ENCODE measurements around the gene SMAD1.
"Not testable (repeated sequence)": the region's sequence is repeated elsewhere in the genome, so short reads cannot be mapped to it uniquely, and the experiment has no call there.

SMAD1 gene

GRCh38 chr4:145525291-145525740 lies 43.7 kb downstream of the SMAD1 start:
- DNase-seq (ENCODE audit: low read depth in 3 of 3, low spot score in 1 of 3): no peak

DNA sequence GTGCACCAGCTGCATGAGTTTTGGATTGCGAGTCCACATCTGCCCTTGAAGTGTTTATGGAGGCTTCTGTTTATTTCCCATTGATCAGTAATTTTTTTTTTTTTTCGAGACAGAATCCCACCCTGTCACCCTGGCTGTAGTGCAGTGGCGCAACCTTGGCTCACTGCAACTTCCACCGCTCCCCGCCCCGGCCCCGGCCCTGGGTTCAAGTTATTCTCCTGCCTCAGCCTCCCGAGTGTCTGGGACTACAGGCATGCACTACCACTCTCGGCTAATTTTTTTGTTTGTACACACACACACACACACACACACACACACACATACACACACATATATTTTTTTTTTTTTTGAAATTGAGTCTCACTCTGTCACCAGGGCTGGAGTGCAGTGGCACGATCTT lies 46.1 kb downstream of the SMAD1 start:
- DNase-seq (ENCODE audit: low read depth in 3 of 3, low spot score in 1 of 3): no peak

DNA sequence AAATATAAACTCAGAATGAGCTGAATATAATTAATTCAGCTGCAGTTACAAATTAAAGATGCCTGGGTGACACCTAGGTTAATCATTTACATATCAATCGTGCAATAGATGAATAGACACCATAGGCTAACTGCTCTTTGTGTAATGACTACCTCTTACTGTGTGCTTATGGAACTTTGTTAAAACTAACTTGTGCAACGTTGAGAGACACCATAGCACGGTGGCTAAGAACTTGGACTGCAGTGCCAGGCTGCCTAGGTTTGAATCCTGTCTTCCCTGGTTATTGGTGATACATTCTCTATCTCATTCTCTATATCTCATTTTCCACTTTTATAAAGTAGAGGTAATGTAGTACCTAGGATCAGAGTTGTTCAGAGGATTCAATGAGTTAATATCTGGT lies 46.9 kb downstream of the SMAD1 start:
- no peak for DNase-seq (ENCODE audit: low read depth in 3 of 3, low spot score in 1 of 3)

DNA sequence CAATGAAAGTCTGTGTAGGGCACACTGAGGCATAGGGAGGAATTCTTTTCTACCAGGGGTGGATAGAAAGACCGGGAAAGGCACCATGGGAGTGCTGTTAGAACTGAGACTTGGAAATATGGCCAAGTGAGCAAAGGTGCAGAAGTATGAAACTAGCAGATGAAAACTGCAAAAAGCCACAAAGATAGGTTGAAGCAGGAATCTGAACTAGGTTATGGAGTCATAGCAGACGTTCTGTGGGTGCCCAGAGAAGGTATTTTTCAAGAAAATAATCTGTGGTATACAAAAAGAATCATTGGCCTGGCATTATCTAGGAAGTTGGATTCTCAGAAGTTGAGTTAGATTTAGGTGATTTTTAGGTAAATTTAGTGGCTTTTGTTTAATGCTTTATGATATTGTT lies 48.5 kb downstream of the SMAD1 start:
- DNase-seq (ENCODE audit: low read depth in 3 of 3, low spot score in 1 of 3): no peak

- no peak for DNase-seq (ENCODE audit: low read depth in 3 of 3, low spot score in 1 of 3)
Measured at GRCh38 chr4:145530662-145531061, 49.0 kb downstream of the SMAD1 start.

DNA sequence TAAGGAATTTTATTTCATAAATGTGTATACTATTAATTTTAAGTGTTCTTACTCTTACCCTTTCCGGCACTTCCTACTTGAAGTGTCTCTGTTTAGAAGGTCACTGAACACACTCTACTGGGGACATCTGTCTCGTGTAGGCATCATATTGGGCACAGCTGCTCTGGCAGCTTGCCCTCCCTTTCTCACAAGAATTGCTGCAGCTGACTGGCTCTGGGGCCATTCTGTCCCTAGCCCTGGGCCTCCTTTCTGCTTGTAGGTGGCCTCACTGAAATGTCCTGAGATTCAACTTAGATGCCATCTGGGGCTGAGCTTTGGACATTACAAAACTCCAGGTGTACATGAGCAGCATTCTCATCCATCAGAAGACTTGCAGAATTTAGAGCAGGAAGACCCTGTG lies 49.6 kb downstream of the SMAD1 start:
- DNase-seq (ENCODE audit: low read depth in 3 of 3, low spot score in 1 of 3): no peak

DNA sequence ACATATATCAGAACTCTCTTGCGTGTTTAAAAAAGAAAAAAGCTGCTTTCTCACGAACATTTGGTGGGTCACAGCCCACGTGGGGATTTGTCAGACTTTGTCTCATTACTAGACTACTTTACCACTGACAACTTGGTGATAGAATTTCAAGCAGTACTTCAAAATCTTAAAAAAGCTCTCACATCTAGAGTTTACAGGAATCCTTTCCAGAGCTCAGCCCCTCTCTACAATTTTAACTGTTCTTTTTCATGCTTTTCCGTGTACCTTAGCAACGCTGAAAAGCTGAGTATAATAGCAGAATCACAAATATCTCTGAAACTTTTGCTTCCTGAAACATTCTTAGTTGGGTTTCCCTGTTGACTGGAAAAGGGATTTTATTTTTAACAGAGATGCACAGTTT lies 50.2 kb downstream of the SMAD1 start:
- DNase-seq (ENCODE audit: low read depth in 3 of 3, low spot score in 1 of 3): no peak

- DNase-seq (ENCODE audit: low read depth in 3 of 3, low spot score in 1 of 3): no peak
Measured at GRCh38 chr4:145533001-145533400, 51.3 kb downstream of the SMAD1 start.

DNA sequence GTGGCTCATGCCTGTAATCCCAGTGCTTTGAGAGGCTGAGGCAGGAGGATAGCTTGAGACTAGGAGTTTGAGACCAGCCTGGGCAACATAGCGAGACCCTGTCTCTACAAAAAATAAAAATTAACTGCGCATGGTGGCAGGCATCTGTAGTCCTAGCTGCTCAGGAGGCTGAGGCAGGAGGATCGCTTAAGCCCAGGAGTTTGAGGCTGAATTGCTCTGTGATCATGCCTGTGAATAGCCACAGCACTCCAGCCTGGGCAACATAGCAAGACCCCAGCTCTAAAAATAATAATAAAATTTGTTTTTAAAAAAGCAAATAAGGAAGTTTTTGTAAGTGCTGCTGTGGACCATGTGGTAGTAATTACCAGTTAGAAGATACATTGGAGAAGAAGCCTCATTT lies 51.8 kb downstream of the SMAD1 start:
- DNase-seq (ENCODE audit: low read depth in 3 of 3, low spot score in 1 of 3): not testable (repeated sequence)

DNA sequence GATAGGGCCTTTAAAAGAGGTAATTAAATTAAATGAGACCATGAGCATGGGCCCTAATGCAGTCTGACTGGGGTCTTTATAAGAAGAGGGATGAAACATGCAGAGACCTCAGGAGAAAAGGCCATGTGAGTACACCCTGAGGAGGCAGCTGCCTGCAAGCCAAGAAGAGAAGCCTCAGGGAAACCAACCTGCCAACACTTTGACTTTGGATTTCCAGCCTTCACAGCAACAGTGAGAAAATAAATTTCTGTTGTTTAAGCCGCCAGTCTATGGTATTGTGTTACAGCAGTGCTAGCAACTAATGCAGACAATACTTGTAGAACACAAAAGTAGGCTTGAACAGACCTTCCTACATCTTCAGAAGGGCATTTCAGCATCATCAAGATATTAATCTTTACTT lies 52.3 kb downstream of the SMAD1 start:
- DNase-seq (ENCODE audit: low read depth in 3 of 3, low spot score in 1 of 3): no peak

GRCh38 chr4:145535202-145535601 lies 53.5 kb downstream of the SMAD1 start:
- no peak for DNase-seq (ENCODE audit: low read depth in 3 of 3, low spot score in 1 of 3)

- no peak for DNase-seq (ENCODE audit: low read depth in 3 of 3, low spot score in 1 of 3)
Measured at GRCh38 chr4:145536044-145536443, 54.4 kb downstream of the SMAD1 start.

- no peak for DNase-seq (ENCODE audit: low read depth in 3 of 3, low spot score in 1 of 3)
Measured at GRCh38 chr4:145538596-145538995, 56.9 kb downstream of the SMAD1 start.

- DNase-seq (ENCODE audit: low read depth in 3 of 3, low spot score in 1 of 3): no peak
Measured at GRCh38 chr4:145539671-145540070, 58.0 kb downstream of the SMAD1 start.

DNA sequence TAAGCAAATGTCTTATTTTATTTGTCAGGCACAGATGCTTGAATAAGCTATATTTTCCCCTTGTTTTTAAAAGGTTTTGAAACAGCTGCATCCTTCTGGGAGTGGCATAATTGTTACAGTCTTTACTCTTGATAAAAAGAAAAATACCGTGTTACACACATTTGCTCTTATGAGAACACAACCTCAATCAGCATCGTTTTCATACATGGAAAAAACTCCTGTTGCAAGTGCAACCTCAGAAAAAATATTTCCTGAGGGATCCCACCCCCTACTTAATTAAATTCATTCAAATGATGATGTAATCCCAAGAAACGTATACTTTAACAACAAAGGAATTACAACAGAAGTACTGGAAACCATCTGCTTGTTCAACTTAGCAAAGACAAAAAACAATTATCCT lies 58.6 kb downstream of the SMAD1 start:
- DNase-seq (ENCODE audit: low read depth in 3 of 3, low spot score in 1 of 3): no peak

GRCh38 chr4:145541346-145541745 lies 59.7 kb downstream of the SMAD1 start:
- no peak for DNase-seq (ENCODE audit: low read depth in 3 of 3, low spot score in 1 of 3)

- no peak for DNase-seq (ENCODE audit: low read depth in 3 of 3, low spot score in 1 of 3)
Measured at GRCh38 chr4:145545031-145545430, 63.4 kb downstream of the SMAD1 start.

- DNase-seq (ENCODE audit: low read depth in 3 of 3, low spot score in 1 of 3): no peak
Measured at GRCh38 chr4:145545538-145546174, 64.0 kb downstream of the SMAD1 start.

GRCh38 chr4:145546175-145546915 lies 64.7 kb downstream of the SMAD1 start:
- DNase-seq (ENCODE audit: low read depth in 3 of 3, low spot score in 1 of 3): no peak

- no peak for DNase-seq (ENCODE audit: low read depth in 3 of 3, low spot score in 1 of 3)
Measured at GRCh38 chr4:145551660-145552059, 70.0 kb downstream of the SMAD1 start.

DNA sequence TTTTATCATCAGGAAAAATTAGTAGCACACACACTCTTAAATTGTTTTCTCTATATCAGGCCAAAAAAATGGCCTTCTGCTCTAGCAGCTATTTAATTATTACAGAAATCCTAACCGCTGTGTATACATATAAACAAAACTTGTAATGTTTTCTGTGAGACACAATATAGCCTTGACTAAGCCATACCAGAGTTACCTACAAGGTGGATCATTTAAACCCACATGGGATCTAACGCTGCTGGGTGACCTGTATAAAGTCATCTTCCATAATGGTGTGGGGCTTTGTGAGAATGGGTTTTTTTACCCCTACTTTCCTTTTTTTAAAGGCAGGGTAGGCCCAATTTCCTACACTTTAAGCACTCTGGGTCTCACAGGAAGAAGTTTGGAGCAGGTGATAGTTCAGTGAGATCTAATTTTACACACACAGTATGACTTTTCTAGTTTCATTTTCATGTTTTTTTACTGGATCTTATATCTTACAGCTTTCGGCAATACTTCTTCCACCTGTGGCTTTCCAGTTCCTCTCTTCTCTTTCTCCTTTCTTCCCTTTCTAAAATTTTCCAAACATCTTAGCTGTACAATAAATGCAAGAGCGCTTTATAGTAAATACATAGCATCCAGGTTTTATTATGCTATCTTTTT lies 70.6 kb downstream of the SMAD1 start:
- no peak for DNase-seq (ENCODE audit: low read depth in 3 of 3, low spot score in 1 of 3)

DNA sequence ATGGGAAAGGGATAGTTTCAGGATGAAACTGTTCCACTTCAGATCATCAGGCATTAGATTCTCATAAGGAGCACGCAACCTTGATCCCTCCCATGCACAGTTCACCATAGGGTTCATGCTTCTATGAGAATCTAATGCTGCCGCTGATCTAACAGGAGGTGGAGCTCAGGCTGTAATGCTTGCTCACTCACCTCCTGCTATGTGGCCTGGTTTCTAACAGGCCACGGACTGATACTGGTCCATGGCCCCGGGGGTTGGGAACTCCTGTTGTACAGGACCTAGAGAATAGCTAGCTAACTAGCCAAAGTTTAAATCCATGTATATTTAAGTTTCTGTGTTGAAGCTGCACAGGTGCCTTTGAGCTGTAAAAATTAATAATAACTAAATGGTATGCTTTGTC lies 71.7 kb downstream of the SMAD1 start:
- DNase-seq (ENCODE audit: low read depth in 3 of 3, low spot score in 1 of 3): no peak

Measured in stimulated activated CD4-positive, alpha-beta T cell treated with anti-CD3 and anti-CD28 coated beads, TNF-alpha, amount 100 ng/mL, for 1 hour (primary cell).